Breast epithelium (tissue), 4 donors: ENCODE results near the gene IL18BP. TPM values are rescaled to one million over a fixed set of nuclear protein-coding genes. Genes with fewer than 3 reads are reported as not detected.

Experiments
- DNase-seq, 2 donors: peaks; one replicate each; pipeline ENCODE4 v3.0.0-alpha.2; 2019; ENCODE audit warnings: low spot score in 2 of 2
- H3K27ac ChIP-seq, 2 donors: fragments of 200-600 bp; sonication (generic) in 1 of 2; one replicate each; pipeline ENCODE4 v1.5.1; 2016 to 2019; ENCODE audit warnings: mild to moderate bottlenecking in 1 of 2
- H3K27me3 ChIP-seq, 2 donors: fragments of 200-600 bp; sonication (generic) in 1 of 2; one replicate each; pipeline versions ENCODE4 v1.5.1 to v1.6.0; 2017 to 2019; ENCODE audit warnings: control low read depth in 1 of 2, mild to moderate bottlenecking in 1 of 2
- H3K36me3 ChIP-seq: fragments of 200-600 bp; one replicate; pipeline ENCODE4 v1.5.1; 2019
- H3K4me1 ChIP-seq, 2 donors: fragments of 200-600 bp; sonication (generic); one replicate each; pipeline ENCODE4 v1.5.1; 2016 to 2019; ENCODE audit warnings: control low read depth in 1 of 2
- H3K4me3 ChIP-seq, 3 donors: fragments of 200-600 bp; sonication (generic); 1 replicate in 2 of 3; 2 replicates in 1 of 3; pipeline ENCODE4 v1.5.1; 2016 to 2019; ENCODE audit warnings: mild to moderate bottlenecking in 3 of 3, moderate library complexity in 2 of 3
- H3K9me3 ChIP-seq, 2 donors: fragments of 200-600 bp; sonication (generic) in 1 of 2; one replicate each; pipeline ENCODE4 v1.5.1; 2016 to 2019; ENCODE audit warnings: control low read depth in 1 of 2
- CTCF ChIP-seq, 3 donors: fragments of 450-650 bp; IDR thresholded peaks; one replicate each; pipeline ENCODE4 v1.5.1; 2016 to 2017; ENCODE audit warnings: antibody characterized with exemption in 3 of 3, mild to moderate bottlenecking in 3 of 3, moderate library complexity in 3 of 3
- POLR2A ChIP-seq: fragments of 450-650 bp; IDR thresholded peaks from one replicate; pipeline ENCODE4 v1.6.1; 2016; ENCODE audit warnings: antibody characterized with exemption, mild to moderate bottlenecking, moderate library complexity
- POLR2AphosphoS5 ChIP-seq, 3 donors: sonication (generic); formaldehyde crosslinking; IDR thresholded peaks; one replicate each; pipeline ENCODE4 v1.6.1; 2017; ENCODE audit warnings: antibody characterized with exemption in 3 of 3
- intact Hi-C: fragments of 100-400 bp; cut with DNase I; formaldehyde crosslinking; loops from one replicate; pipeline ENCODE4 v1.15.1; 2023; ENCODE audit warnings: low total_unique reads
- total RNA-seq, 3 donors: library from RNA; depleted of rRNA; stranded (reverse); fragments of >200 nt; gene quantifications; one replicate each; pipeline ENCODE4 v1.1.0, GENCODE V29; 2016

Gene IL18BP
- total RNA-seq, 3 donors from 2014 or later = 2.6 to 10.4 (median 10.2) TPM

- Histone ChIP-seq H3K27me3 (no peaks in the 10 kb centered on the region), H3K4me3 (no peak overlapping the region), H3K9me3 (no peaks in the 10 kb centered on the region), H3K36me3 (peaks cover 36% of the 10 kb centered on the region), H3K4me1 (no peaks in the 10 kb centered on the region), H3K27ac (peak overlapping the region in 1 of 2 donors; percentile 55)
- intact Hi-C loops = no loop called here
- TF ChIP-seq POLR2AphosphoS5 (IDR thresholded peaks at IDR 0.05) (no peak), CTCF (IDR thresholded peaks at IDR 0.05) (no peak), POLR2A (no peak)
- DNase-seq = peak in 1 of 2 donors; percentile 20
Observed at GRCh38 chr11:72006309-72007088, 7.8 kb downstream of the IL18BP start.

- TF ChIP-seq POLR2A (no peak), POLR2AphosphoS5 (IDR thresholded peaks at IDR 0.05) (no peak), CTCF (IDR thresholded peaks at IDR 0.05) (no peak)
- no peaks in the 10 kb centered on the region for H3K9me3 ChIP-seq
- H3K4me1 ChIP-seq = no peaks in the 10 kb centered on the region
- H3K4me3 ChIP-seq = no peak overlapping the region
- intact Hi-C loops = no loop called here
- H3K27ac ChIP-seq = peak overlapping the region in 1 of 2 donors; percentile 34
- H3K27me3 ChIP-seq = no peaks in the 10 kb centered on the region
- DNase-seq = peak in 1 of 2 donors; percentile 39
- peaks cover 36% of the 10 kb centered on the region for H3K36me3 ChIP-seq
Observed at GRCh38 chr11:72007089-72007476, 8.4 kb downstream of the IL18BP start.

- Histone ChIP-seq H3K27me3 (no peaks in the 10 kb centered on the region), H3K4me3 (no peak overlapping the region), H3K27ac (peak overlapping the region in 1 of 2 donors; percentile 34), H3K9me3 (no peaks in the 10 kb centered on the region), H3K36me3 (peaks cover 36% of the 10 kb centered on the region), H3K4me1 (no peaks in the 10 kb centered on the region)
- intact Hi-C loops = no loop called here
- TF ChIP-seq POLR2AphosphoS5 (IDR thresholded peaks at IDR 0.05) = no peak
- peak in 1 of 2 donors; percentile 40 for DNase-seq
Observed at GRCh38 chr11:72007587-72007986, 8.9 kb downstream of the IL18BP start.

GRCh38 chr11:72008728-72009127 is 10.0 kb downstream of the IL18BP start:
- H3K9me3 ChIP-seq = no peaks in the 10 kb centered on the region
- peaks cover 33% of the 10 kb centered on the region for H3K36me3 ChIP-seq
- no peaks in the 10 kb centered on the region for H3K27me3 ChIP-seq
- intact Hi-C loops = no loop called here
- no peak for TF ChIP-seq POLR2AphosphoS5 (IDR thresholded peaks at IDR 0.05)
- no peak for TF ChIP-seq CTCF (IDR thresholded peaks at IDR 0.05)
- no peak for TF ChIP-seq POLR2A
- H3K27ac ChIP-seq = no peak overlapping the region
- no peak overlapping the region for H3K4me3 ChIP-seq
- DNase-seq = peak in 1 of 2 donors; percentile 45
- H3K4me1 ChIP-seq = peaks cover 3 to 8% of the 10 kb centered on the region in 2 donors

- Histone ChIP-seq H3K36me3 (peaks cover 29% of the 10 kb centered on the region), H3K4me3 (no peak overlapping the region), H3K27ac (no peak overlapping the region), H3K27me3 (no peaks in the 10 kb centered on the region), H3K9me3 (no peaks in the 10 kb centered on the region), H3K4me1 (peaks cover 7 to 12% of the 10 kb centered on the region in 2 donors)
- intact Hi-C loops = no loop called here
- TF ChIP-seq POLR2AphosphoS5 (IDR thresholded peaks at IDR 0.05) = no peak
- no peak for TF ChIP-seq POLR2A
- TF ChIP-seq CTCF (IDR thresholded peaks at IDR 0.05) = no peak
- DNase-seq = peak in 1 of 2 donors; percentile 10
Observed at GRCh38 chr11:72009156-72009555, 10.4 kb downstream of the IL18BP start.
